Measurements from ENCODE around the gene EGR4. TPM values are rescaled to one million over a fixed set of nuclear protein-coding genes. Genes with fewer than 3 reads are reported as not detected.
"Not testable (repeated sequence)": the region's sequence is repeated elsewhere in the genome, so short reads cannot be mapped to it uniquely, and the experiment has no call there.

The EGR4 gene
- total RNA-seq, 4 donors from 2014 or later: not detected

DNA sequence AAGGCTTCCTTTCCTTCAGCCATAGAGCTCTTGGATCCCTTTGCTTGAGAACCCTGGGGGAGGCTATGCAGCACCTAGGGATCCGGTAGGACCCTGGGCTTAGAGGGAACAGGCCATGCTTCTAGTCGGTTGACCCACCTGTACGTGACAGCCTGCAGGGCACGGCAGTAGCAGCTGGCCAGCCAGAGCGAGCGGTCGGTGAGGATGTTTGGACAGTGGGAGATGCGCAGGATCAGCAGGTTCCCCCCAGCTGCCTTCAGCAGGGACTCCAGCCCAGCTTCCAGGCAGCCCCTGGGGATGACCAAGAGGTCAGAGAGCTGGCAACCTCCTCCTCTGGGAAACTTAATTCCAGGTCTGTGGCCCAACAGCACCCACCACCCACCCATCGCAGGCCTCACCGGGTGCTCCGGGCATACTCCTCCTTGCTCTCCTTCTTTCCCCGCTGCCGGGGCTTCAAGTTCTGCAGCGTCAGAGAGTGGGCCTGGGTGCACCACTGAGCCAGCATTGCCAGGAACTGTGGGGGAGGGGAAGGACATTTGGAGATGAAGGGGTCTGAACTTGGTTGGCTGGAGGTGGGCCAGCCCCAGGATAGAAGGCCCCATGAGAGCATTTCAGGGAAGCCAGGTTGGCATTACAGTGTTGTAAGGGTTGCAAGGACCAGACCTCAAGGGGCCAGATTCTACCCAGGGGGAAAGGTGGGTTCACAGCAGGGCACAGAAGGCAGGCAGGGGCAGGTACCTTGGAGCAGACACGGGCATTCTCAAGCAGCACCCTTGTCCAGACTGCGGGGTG lies 29.6 kb downstream of the EGR4 start:
- Histone ChIP-seq H3K27ac (no peak overlapping the region), H3K36me3 (no peaks in the 10 kb centered on the region), H3K27me3 (peaks cover 0 to 26% of the 10 kb centered on the region in 2 donors), H3K9me3 (no peaks in the 10 kb centered on the region), H3K4me3 (no peak overlapping the region), H3K4me1 (peaks cover 0 to 3% (median 1%) of the 10 kb centered on the region in 4 donors)
- 90 to 91% methylated on average over 15 to 16 of the region's 16 CpGs for WGBS, 2 donors
- no peak for DNase-seq (ENCODE audit: low spot score in 2 of 2)
- no peak for TF ChIP-seq EP300 (IDR thresholded peaks at IDR 0.05)
- TF ChIP-seq, protein P1, sequence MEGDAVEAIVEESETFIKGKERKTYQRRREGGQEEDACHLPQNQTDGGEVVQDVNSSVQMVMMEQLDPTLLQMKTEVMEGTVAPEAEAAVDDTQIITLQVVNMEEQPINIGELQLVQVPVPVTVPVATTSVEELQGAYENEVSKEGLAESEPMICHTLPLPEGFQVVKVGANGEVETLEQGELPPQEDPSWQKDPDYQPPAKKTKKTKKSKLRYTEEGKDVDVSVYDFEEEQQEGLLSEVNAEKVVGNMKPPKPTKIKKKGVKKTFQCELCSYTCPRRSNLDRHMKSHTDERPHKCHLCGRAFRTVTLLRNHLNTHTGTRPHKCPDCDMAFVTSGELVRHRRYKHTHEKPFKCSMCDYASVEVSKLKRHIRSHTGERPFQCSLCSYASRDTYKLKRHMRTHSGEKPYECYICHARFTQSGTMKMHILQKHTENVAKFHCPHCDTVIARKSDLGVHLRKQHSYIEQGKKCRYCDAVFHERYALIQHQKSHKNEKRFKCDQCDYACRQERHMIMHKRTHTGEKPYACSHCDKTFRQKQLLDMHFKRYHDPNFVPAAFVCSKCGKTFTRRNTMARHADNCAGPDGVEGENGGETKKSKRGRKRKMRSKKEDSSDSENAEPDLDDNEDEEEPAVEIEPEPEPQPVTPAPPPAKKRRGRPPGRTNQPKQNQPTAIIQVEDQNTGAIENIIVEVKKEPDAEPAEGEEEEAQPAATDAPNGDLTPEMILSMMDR (IDR thresholded peaks at IDR 0.05): no peak
- no peak for TF ChIP-seq POLR2A (IDR thresholded peaks at IDR 0.05)

DNA sequence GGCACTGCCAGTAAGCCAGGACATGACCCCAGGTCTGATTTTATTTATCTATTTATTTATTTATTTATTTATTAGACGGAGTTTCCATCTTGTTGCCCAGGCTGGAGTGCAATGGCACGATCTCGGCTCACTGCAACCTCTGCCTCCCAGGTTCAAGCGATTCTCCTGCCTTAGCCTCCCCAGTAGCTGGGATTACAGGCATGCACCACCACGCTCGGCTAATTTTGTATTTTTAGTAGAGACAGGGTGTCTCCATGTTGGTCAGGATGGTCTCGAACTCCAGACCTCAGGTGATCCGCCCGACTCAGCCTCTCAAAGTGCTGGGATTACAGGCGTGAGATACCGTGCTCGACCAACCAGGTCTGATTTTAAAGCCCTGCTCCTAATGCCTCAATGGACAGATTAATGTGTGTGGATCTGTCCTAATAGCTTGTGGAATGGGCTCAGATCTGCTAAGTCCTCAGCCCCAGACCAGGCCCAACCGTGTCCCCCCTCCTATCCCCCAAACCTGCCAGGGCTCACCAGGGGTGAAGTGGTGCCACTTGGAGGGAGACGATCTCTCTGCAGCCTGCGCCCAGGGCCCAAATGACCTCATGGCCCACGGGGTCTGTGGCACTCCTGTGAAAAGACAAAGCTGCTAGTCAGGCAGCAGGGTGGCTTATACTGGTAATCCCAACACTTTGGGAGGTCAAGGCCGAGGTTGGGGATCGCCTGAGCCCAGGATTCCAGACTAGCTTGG lies 30.5 kb downstream of the EGR4 start:
- not testable (repeated sequence) for DNase-seq (ENCODE audit: low spot score in 2 of 2); H3K4me1 ChIP-seq; H3K36me3 ChIP-seq; H3K9me3 ChIP-seq; H3K4me3 ChIP-seq; H3K27ac ChIP-seq
- peaks cover 0 to 17% of the 10 kb centered on the region in 2 donors for H3K27me3 ChIP-seq
- WGBS, 2 donors: 85 to 88% methylated on average over 17 to 18 of the region's 18 CpGs

DNA sequence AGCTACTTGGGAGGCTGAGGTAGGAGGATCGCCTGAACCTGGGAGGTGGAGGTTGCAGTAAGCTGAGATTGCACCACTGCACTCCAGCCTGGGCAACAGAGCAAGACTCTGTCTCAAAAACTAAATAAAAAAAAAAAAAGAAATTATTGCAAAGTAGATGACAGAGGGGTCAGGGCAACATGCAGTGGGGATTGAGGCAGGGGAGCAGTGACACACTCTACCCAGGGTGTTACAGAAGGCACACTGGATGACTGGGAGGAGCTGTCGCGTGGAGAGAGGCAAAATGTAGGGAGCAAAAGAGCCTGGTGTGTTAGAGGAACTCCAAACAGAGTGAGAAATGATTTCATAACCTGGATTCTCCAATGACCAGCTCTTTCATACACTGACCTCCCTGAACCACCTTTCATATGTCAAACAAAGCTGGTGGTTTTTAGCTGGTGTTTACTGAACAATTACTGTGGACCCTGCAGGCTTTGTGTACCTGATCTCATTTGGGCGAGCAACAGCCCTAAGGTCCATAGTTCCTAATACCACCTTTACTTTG lies 31.2 kb downstream of the EGR4 start:
- Histone ChIP-seq H3K27me3 (peaks cover 0 to 12% of the 10 kb centered on the region in 2 donors), H3K27ac (no peak overlapping the region), H3K36me3 (no peaks in the 10 kb centered on the region), H3K9me3 (no peaks in the 10 kb centered on the region), H3K4me1 (no peaks in the 10 kb centered on the region), H3K4me3 (no peak overlapping the region)
- no peak for DNase-seq (ENCODE audit: low spot score in 2 of 2)
- 81 to 86% methylated on average over 4 of the region's 4 CpGs for WGBS, 2 donors
- TF ChIP-seq, protein P1 (IDR thresholded peaks at IDR 0.05): no peak
- TF ChIP-seq EP300 (IDR thresholded peaks at IDR 0.05) (no peak), POLR2A (IDR thresholded peaks at IDR 0.05) (no peak)

DNA sequence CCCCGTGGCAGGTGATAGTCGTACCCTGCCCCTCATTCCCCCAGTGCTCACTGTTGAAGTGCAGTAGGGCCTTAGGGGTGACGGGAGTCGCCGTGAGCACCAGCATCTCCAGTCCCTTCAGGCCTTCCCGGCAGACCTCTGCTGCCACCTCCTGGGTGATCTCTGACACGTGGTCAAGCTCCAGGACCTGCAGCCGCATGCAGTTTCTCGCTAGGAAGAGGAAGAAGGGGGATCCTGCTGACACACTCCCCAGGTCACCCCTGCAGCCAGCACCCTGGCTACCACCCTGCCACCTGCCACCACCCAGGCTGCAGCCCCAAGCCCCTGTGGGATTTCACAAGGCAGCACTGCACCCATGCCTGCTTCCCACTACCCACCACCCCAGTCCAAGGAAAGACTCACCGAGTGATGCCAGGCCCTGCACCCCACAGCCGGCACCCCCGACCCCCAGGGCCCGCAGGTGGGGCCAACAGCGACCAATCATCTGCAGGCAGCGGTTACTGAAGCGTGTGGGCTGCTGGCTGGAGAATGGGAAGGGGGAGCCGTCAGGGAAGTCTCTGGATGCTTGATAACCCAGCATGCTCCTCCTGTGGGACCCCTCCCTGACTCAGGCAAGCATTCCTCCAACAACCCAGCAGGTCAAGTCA lies 32.9 kb downstream of the EGR4 start:
- no peaks in the 10 kb centered on the region for H3K9me3 ChIP-seq
- no peak overlapping the region for H3K4me3 ChIP-seq
- no peaks in the 10 kb centered on the region for H3K4me1 ChIP-seq
- H3K27me3 ChIP-seq: no peaks in the 10 kb centered on the region
- peaks cover 0 to 5% (median 0%) of the 10 kb centered on the region in 3 donors for H3K36me3 ChIP-seq
- H3K27ac ChIP-seq: no peak overlapping the region
- WGBS, 2 donors: 25 to 30% methylated on average over 10 to 16 of the region's 17 CpGs
- no peak for DNase-seq (ENCODE audit: low spot score in 2 of 2)
- TF ChIP-seq POLR2A (IDR thresholded peaks at IDR 0.05): no peak
- TF ChIP-seq, protein P1 (IDR thresholded peaks at IDR 0.05): no peak
- no peak for TF ChIP-seq EP300 (IDR thresholded peaks at IDR 0.05)

DNA sequence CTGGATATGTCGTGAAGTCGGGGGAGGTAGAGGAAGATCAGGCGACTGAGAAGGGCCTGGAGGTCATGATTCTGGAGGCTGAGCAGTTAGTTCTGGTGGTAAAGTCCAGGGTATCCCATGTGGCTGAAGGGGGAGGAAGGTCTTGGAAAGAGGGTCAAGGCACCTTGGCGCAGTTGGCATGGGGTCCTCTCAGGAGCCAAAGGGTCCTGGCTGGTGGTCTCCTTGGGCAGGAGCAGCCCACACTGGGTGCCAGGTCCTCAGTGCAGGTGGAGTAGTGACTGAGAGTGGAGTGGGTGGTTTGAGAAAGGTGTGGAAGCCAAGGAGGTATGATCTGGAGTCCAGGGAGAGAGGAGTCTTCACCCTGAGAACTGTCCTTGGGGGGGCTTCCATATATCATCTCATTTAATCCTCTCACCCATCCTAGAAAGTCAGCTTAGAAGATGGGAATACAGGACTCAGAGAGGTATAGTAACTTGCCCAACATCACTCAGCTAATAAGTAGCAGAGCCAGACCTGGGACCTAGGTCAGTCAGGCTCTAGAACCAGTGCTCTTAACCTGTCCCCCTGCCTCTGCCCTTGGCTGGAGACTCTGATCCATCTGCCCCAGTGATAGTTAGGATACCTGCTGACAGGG lies 33.5 kb downstream of the EGR4 start:
- Histone ChIP-seq H3K9me3 (no peaks in the 10 kb centered on the region), H3K27ac (no peak overlapping the region), H3K27me3 (no peaks in the 10 kb centered on the region), H3K4me1 (no peaks in the 10 kb centered on the region), H3K36me3 (peaks cover 0 to 11% (median 0%) of the 10 kb centered on the region in 3 donors), H3K4me3 (no peak overlapping the region)
- no peak for DNase-seq (ENCODE audit: low spot score in 2 of 2)
- TF ChIP-seq, protein P1 (IDR thresholded peaks at IDR 0.05): no peak
- TF ChIP-seq POLR2A (IDR thresholded peaks at IDR 0.05) (no peak), EP300 (IDR thresholded peaks at IDR 0.05) (no peak)
- 64 to 76% methylated on average over 4 of the region's 4 CpGs for WGBS, 2 donors

Measured in tibial nerve (tissue), 4 donors.